Keratinocyte (primary cell): Measurements from ENCODE around the gene NECTIN2.

Source experiments
- CTCF ChIP-seq, 3 experiments: IDR thresholded peaks in 1 of 3; conservative IDR thresholded peaks in 1 of 3; optimal IDR thresholded peaks in 1 of 3; 2 replicates in 2 of 3; 3 replicates in 1 of 3; pipeline versions ENCODE3 to v1.5.1; 2011; ENCODE audit warnings: low read length in 3 of 3, mild to moderate bottlenecking in 3 of 3, moderate library complexity in 2 of 3, control low read depth in 1 of 3, inconsistent platforms in 1 of 3; ENCODE audit not compliant: insufficient read depth in 2 of 3; ENCODE audit errors: extremely low read depth in 1 of 3
- EZH2 ChIP-seq: IDR thresholded peaks from one replicate; pipeline ENCODE4 v1.6.1; 2012; ENCODE audit warnings: inconsistent platforms, mild to moderate bottlenecking, low read length, moderate library complexity

GRCh38 chr19:44807162-44807561 lies 38.9 kb upstream of the NECTIN2 start:
- TF ChIP-seq CTCF (optimal IDR thresholded peaks at IDR 0.05 in 1 of 3, IDR thresholded peaks at IDR 0.05 in 1 of 3, conservative IDR thresholded peaks at IDR 0.05 in 1 of 3; ENCODE audit: extremely low read depth in 1 of 3, insufficient read depth in 2 of 3, low read length in 3 of 3) (peak in 1 of 3 experiments; percentile 0), EZH2 (no peak)
